ENCODE data around the gene HSPB7. TPM values are rescaled to one million over a fixed set of nuclear protein-coding genes. Genes with fewer than 3 reads are reported as not detected.
"Not testable (repeated sequence)": the region's sequence is repeated elsewhere in the genome, so short reads cannot be mapped to it uniquely, and the experiment has no call there.

HSPB7 gene
- total RNA-seq, 1 experiment from 2014 or later: not detected

GRCh38 chr1:16061989-16062686 is 44.3 kb upstream of the HSPB7 start:
- not testable (repeated sequence) for H3K9me3 Mint-ChIP-seq; H3K79me1 ChIP-seq (ENCODE audit: insufficient read depth, low read depth, low read length, poor library complexity, severe bottlenecking); H4K8ac ChIP-seq (replicated peaks; ENCODE audit: insufficient read length, low read depth, low read length); H4K20me1 ChIP-seq (ENCODE audit: control insufficient read depth, insufficient read depth, insufficient read length); H2BK15ac ChIP-seq (ENCODE audit: low read depth, low read length); H3K18ac ChIP-seq (ENCODE audit: insufficient read length, low read depth, low read length); H3T11ph ChIP-seq (ENCODE audit: low read length); H3K27ac Mint-ChIP-seq; H3K14ac ChIP-seq (ENCODE audit: insufficient read depth, low read length); H3K4me1 ChIP-seq (ENCODE audit: insufficient read depth, low read length); H4K5ac ChIP-seq (ENCODE audit: insufficient read length, low read depth, low read length); H3K4me3 Mint-ChIP-seq; H2BK120ac ChIP-seq (ENCODE audit: low read depth, low read length, poor library complexity, severe bottlenecking); H3K9ac ChIP-seq (ENCODE audit: extremely low read depth, insufficient read length, low read length); H3K23ac ChIP-seq (ENCODE audit: insufficient read length, low read depth, low read length); H2BK12ac ChIP-seq (ENCODE audit: insufficient read length, low read depth, low read length); H3K27ac ChIP-seq (ENCODE audit: insufficient read length, low read depth, low read length); H4K91ac ChIP-seq (ENCODE audit: insufficient read length, low read depth, low read length); H3K56ac ChIP-seq (ENCODE audit: insufficient read length, low read depth, low read length); H2BK5ac ChIP-seq (ENCODE audit: insufficient read length, low read length); H2AK5ac ChIP-seq (ENCODE audit: insufficient read length, low read length); H3K4ac ChIP-seq (ENCODE audit: low read depth, low read length); H3K36me3 Mint-ChIP-seq (ENCODE audit: insufficient read depth in 1 of 3, low read depth in 3 of 3); H3K4me2 ChIP-seq (ENCODE audit: insufficient read depth, insufficient read length, low read length); H3K23me2 ChIP-seq (ENCODE audit: insufficient read length, low read depth, low read length, poor library complexity, severe bottlenecking); DNase-seq; H2BK20ac ChIP-seq (ENCODE audit: low read depth, low read length, poor library complexity, severe bottlenecking); H3K9me3 ChIP-seq (ENCODE audit: control insufficient read depth, low read depth, low read length); H3K27me3 ChIP-seq (ENCODE audit: insufficient read depth, low read length); H2AFZ ChIP-seq (ENCODE audit: low read length); H3K79me2 ChIP-seq (ENCODE audit: insufficient read depth, low read length)
- peaks cover 27 to 29% of the 10 kb centered on the region in 2 experiments for H3K4me1 Mint-ChIP-seq
- WGBS (ENCODE audit: extremely low coverage, insufficient read length, low lambda C conversion rate): no CpG with 5 or more reads among the region's 18 CpGs
- peaks cover 17% of the 10 kb centered on the region for H3K27me3 Mint-ChIP-seq (ENCODE audit: low read depth)
